Measurements from ENCODE around the gene SIN3B. TPM values are rescaled to one million over a fixed set of nuclear protein-coding genes. Genes with fewer than 3 reads are reported as not detected.

Gene SIN3B
- total and polyA plus RNA-seq, 2 experiments from 2014 or later = 14.9 to 18.7 TPM

GRCh38 chr19:16927883-16928282, 98.7 kb downstream of the SIN3B start:
- Histone ChIP-seq H3K27ac (no peak overlapping the region), H3K9ac (no peak overlapping the region), H3F3A (ENCODE audit: insufficient read depth) (no peaks in the 10 kb centered on the region), H2AFZ (no peak overlapping the region), H3K4me2 (ENCODE audit: unreplicated experiment) (no peak overlapping the region), H3K79me2 (ENCODE audit: insufficient read depth) (no peaks in the 10 kb centered on the region), H3K9me2 (ENCODE audit: insufficient read depth) (no peaks in the 10 kb centered on the region), H3K4me1 (ENCODE audit: insufficient read depth) (no peaks in the 10 kb centered on the region), H3K9me3 (ENCODE audit: low read depth) (no peaks in the 10 kb centered on the region), H4K20me1 (ENCODE audit: insufficient read depth) (no peaks in the 10 kb centered on the region), H3K4me3 (no peak overlapping the region), H3K36me3 (ENCODE audit: low read depth) (no peaks in the 10 kb centered on the region), H3K27me3 (replicated peaks; ENCODE audit: insufficient read depth) (no peaks in the 10 kb centered on the region)
- in situ Hi-C loops (cut with MboI) = no loop called here
- DNase-seq = no peak
- 60 to 65% methylated on average over 13 of the region's 13 CpGs for WGBS, 2 experiments (ENCODE audit: low coverage in 1 of 2, low lambda C conversion rate in 2 of 2, missing lambda C conversion rate in 2 of 2)
- TF ChIP-seq EZH2 (IDR thresholded peaks at IDR 0.05; ENCODE audit: insufficient read depth, poor library complexity, severe bottlenecking) (no peak), EZH2phosphoT487 (IDR thresholded peaks at IDR 0.05; ENCODE audit: insufficient read depth, low read depth) (no peak)

GRCh38 chr19:16928351-16928750, 99.2 kb downstream of the SIN3B start:
- 65 to 71% methylated on average over 2 of the region's 2 CpGs for WGBS, 2 experiments (ENCODE audit: low coverage in 1 of 2, low lambda C conversion rate in 2 of 2, missing lambda C conversion rate in 2 of 2)
- in situ Hi-C loops (cut with MboI) = no loop called here
- H3K9me2 ChIP-seq (ENCODE audit: insufficient read depth) = no peaks in the 10 kb centered on the region

GRCh38 chr19:16928916-16929315, 99.7 kb downstream of the SIN3B start:
- no peak for TF ChIP-seq EZH2 (IDR thresholded peaks at IDR 0.05; ENCODE audit: insufficient read depth, poor library complexity, severe bottlenecking)
- no peak for TF ChIP-seq EZH2phosphoT487 (IDR thresholded peaks at IDR 0.05; ENCODE audit: insufficient read depth, low read depth)
- Histone ChIP-seq H4K20me1 (ENCODE audit: insufficient read depth) (no peaks in the 10 kb centered on the region), H3K36me3 (ENCODE audit: low read depth) (no peaks in the 10 kb centered on the region), H3K9me2 (ENCODE audit: insufficient read depth) (no peaks in the 10 kb centered on the region), H3K27ac (no peak overlapping the region), H3K9ac (no peak overlapping the region), H3K9me3 (ENCODE audit: low read depth) (no peaks in the 10 kb centered on the region), H3K27me3 (replicated peaks; ENCODE audit: insufficient read depth) (no peaks in the 10 kb centered on the region), H3K4me3 (no peak overlapping the region), H3K79me2 (ENCODE audit: insufficient read depth) (no peaks in the 10 kb centered on the region), H2AFZ (no peak overlapping the region), H3F3A (ENCODE audit: insufficient read depth) (no peaks in the 10 kb centered on the region), H3K4me2 (ENCODE audit: unreplicated experiment) (no peak overlapping the region), H3K4me1 (ENCODE audit: insufficient read depth) (no peaks in the 10 kb centered on the region)
- in situ Hi-C loops (cut with MboI) = no loop called here
- DNase-seq = no peak
- 59% methylated on average over 10 of the region's 10 CpGs for WGBS, 2 experiments (ENCODE audit: low coverage in 1 of 2, low lambda C conversion rate in 2 of 2, missing lambda C conversion rate in 2 of 2)

More at GRCh38 chr19:16928351-16928750, 99.2 kb downstream of the SIN3B start:
- no peaks in the 10 kb centered on the region for H3F3A ChIP-seq (ENCODE audit: insufficient read depth)
- no peaks in the 10 kb centered on the region for H3K79me2 ChIP-seq (ENCODE audit: insufficient read depth)
- no peak overlapping the region for H2AFZ ChIP-seq
- H3K4me3 ChIP-seq = no peak overlapping the region
- no peak for TF ChIP-seq EZH2 (IDR thresholded peaks at IDR 0.05; ENCODE audit: insufficient read depth, poor library complexity, severe bottlenecking)
- TF ChIP-seq EZH2phosphoT487 (IDR thresholded peaks at IDR 0.05; ENCODE audit: insufficient read depth, low read depth) = no peak
- no peak for DNase-seq
- no peaks in the 10 kb centered on the region for H3K4me1 ChIP-seq (ENCODE audit: insufficient read depth)
- H4K20me1 ChIP-seq (ENCODE audit: insufficient read depth) = no peaks in the 10 kb centered on the region
- H3K36me3 ChIP-seq (ENCODE audit: low read depth) = no peaks in the 10 kb centered on the region
- H3K9me3 ChIP-seq (ENCODE audit: low read depth) = no peaks in the 10 kb centered on the region
- H3K9ac ChIP-seq = no peak overlapping the region
- no peaks in the 10 kb centered on the region for H3K27me3 ChIP-seq (replicated peaks; ENCODE audit: insufficient read depth)
- no peak overlapping the region for H3K4me2 ChIP-seq (ENCODE audit: unreplicated experiment)
- no peak overlapping the region for H3K27ac ChIP-seq

Small RNA genes within 50 kb of the gene (small RNA-seq; reads per million reads assigned to genes)
- gene AC008737.3 (ENCODE audit: low read depth, low replicate concordance) (not detected), gene RN7SL823P (ENCODE audit: low read depth, low replicate concordance) (not detected), gene RN7SL835P (ENCODE audit: low read depth, low replicate concordance) (not detected)

Other genes starting within 250 kb of the SIN3B start
- 6.2 and 6.7 TPM in 2 replicates for gene MED26, start 201.2 kb upstream of the SIN3B start, total RNA-seq (2014; rRNA removed; shearing (Covaris generic))
- 3.3 and 4.4 TPM in 2 replicates for gene MED26, start 201.2 kb upstream of the SIN3B start, polyA plus RNA-seq (2016; fragmentation: Nextera tagmentation; extraction: Ambion mirVana)
- 65.8 and 79.0 TPM in 2 replicates for gene SMIM7, start 169.3 kb upstream of the SIN3B start, total RNA-seq (2014; rRNA removed; shearing (Covaris generic))
- 89.9 and 92.9 TPM in 2 replicates for gene SMIM7, start 169.3 kb upstream of the SIN3B start, polyA plus RNA-seq (2016; fragmentation: Nextera tagmentation; extraction: Ambion mirVana)
- 1.3 TPM in 1 of 2 replicates, not detected in the other for gene TMEM38A, start 168.3 kb upstream of the SIN3B start, total RNA-seq (2014; rRNA removed; shearing (Covaris generic))
- gene TMEM38A, start 168.3 kb upstream of the SIN3B start, polyA plus RNA-seq (2016; fragmentation: Nextera tagmentation; extraction: Ambion mirVana) = 1.1 and 1.6 TPM in 2 replicates
- not detected in 2 replicates for gene NWD1, start 109.6 kb upstream of the SIN3B start, total RNA-seq (2014; rRNA removed; shearing (Covaris generic))
- not detected in 2 replicates for gene NWD1, start 109.6 kb upstream of the SIN3B start, polyA plus RNA-seq (2016; fragmentation: Nextera tagmentation; extraction: Ambion mirVana)
- not detected in 2 replicates for gene F2RL3, start 59.6 kb downstream of the SIN3B start, total RNA-seq (2014; rRNA removed; shearing (Covaris generic))
- gene F2RL3, start 59.6 kb downstream of the SIN3B start, polyA plus RNA-seq (2016; fragmentation: Nextera tagmentation; extraction: Ambion mirVana) = not detected in 2 replicates
- 0.76 and 0.89 TPM in 2 replicates for gene CPAMD8, start 197.4 kb downstream of the SIN3B start, total RNA-seq (2014; rRNA removed; shearing (Covaris generic))
- gene CPAMD8, start 197.4 kb downstream of the SIN3B start, polyA plus RNA-seq (2016; fragmentation: Nextera tagmentation; extraction: Ambion mirVana) = 0.20 and 0.80 TPM in 2 replicates
- 1.0 and 3.4 TPM in 2 replicates for gene HAUS8, start 246.1 kb downstream of the SIN3B start, total RNA-seq (2014; rRNA removed; shearing (Covaris generic))
- 8.2 and 10.6 TPM in 2 replicates for gene HAUS8, start 246.1 kb downstream of the SIN3B start, polyA plus RNA-seq (2016; fragmentation: Nextera tagmentation; extraction: Ambion mirVana)
- gene MYO9B, start 246.4 kb downstream of the SIN3B start, total RNA-seq (2014; rRNA removed; shearing (Covaris generic)) = 49.1 and 71.8 TPM in 2 replicates
- gene MYO9B, start 246.4 kb downstream of the SIN3B start, polyA plus RNA-seq (2016; fragmentation: Nextera tagmentation; extraction: Ambion mirVana) = 18.6 and 20.1 TPM in 2 replicates

Data from GM23248 (cell line).